HG02884 (cell line): ENCODE results near the gene ALDOC.
"Not testable (repeated sequence)": the region's sequence is repeated elsewhere in the genome, so short reads cannot be mapped to it uniquely, and the experiment has no call there.

Source experiments
- ATAC-seq: cut with Tn5 transposase; IDR thresholded peaks from one replicate; pipeline ENCODE4 v1.9.1; 2021; ENCODE audit warnings: mild to moderate bottlenecking, moderate library complexity; ENCODE audit not compliant: unreplicated experiment

ALDOC gene

DNA sequence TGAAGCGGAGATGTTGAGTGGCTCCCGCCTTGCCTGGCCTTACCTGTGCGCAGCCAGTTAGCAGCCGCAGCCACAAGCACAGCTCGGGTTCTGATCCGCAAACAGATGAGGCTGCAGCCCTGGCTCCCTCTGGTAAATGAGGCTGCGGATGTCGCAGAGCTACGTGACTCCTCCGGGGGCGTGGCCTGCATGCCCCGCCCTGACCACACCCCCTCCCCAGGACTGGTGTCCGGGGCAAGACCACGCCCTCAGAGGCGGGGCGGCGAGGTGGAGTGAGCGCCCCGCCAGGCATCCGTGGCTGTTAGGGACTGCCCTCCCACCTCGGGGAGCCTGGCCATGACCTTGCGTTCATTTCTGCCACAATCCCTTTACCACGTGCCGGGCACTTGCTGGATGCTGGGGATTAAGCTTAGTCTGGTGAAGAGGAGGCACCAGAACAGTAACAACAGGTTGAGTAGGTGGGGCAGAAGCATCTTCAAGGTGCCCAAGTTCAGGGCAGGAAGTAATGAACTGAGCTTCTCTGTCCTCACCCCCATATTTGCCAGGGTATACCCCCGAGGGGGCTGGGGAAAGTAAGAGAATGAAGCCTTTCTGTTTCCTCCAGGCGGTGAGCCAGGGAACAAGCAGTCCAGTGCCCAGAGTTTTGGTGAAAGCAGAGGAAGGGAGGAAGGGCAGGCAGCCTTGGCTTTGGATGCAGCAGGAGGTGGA, at the start of gene ALDOC:
TSS of gene ALDOC (minus strand) at position 138 of the 708 bp plus-strand sequence. CDS start 1,363 bp downstream, outside the sequence.
- ATAC-seq = peak; percentile 91

DNA sequence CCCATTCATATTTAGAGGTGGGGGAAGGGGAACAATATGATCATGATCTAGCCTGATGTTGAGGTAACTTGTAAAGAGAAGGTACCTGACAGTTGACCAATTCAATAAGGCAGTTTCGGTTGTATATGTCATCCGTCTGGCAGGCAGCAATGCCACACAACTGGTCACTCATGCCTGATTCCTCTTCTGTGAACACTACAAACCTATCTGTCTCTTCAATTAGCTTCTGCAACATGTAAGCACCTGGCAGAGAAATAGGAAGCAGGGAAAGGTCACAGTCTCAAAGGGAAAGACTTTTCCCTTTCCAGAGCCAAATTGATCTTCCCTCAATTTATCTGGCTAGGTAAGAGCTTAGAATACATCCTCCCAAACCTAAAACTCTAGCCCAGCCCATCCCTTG, 47.5 kb upstream of the ALDOC start:
- no peak for ATAC-seq

DNA sequence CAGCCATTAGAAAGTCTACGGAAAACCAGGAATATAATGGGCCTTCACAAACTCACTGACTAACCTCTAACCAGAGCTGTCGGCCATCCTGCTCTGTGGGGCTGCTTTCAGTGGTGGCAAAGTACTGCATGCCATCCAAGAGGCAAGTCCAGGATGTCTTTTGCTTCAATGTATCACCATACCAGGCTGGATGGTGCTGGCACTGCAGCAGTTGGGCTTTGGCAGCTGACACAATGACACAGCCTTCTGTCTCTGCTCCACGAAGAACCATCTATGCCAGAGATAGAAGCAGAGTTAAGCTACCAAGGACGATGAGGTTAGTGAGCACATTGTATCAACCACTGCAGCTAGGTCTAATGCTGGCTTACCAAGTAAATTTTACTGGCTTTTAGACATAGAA, 47.0 kb upstream of the ALDOC start:
- no peak for ATAC-seq

DNA sequence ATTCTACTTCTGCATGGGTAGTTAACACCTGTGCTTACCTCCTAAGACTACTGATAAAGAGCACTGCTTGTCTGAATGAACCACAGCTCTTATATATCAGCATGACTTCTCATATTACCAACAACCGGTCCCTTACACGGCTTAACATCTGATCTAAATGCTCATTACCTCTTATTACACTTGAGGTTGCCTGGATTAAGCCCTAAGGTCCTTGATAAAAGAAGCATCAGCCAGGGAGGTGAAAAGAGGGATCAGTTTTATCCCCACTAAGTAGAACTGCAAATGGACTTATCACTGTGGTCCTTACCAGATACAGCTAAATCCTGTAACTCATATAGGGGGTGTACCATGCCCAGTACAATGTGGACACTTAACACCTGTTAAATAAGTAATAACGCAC, 45.5 kb upstream of the ALDOC start:
- no peak for ATAC-seq

DNA sequence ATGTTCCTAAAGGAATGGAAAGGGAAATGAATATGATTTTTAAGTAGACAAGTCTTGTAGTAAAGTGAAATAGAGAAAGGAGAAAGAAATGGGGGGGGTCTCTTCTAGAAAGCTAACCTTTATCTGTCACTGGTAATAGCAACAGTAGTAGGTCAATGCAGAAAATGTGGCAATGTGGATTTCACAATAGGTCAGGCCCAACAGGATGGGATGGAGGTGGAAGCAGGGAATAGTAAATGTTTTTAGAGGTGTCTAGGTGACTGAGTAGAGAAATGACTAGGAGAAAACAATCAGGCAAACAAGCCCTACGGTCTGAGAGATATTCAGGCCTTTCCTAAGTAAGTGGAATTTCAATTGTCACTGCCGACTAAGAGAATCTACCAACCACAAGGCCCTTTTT, 43.3 kb upstream of the ALDOC start:
- ATAC-seq = no peak

DNA sequence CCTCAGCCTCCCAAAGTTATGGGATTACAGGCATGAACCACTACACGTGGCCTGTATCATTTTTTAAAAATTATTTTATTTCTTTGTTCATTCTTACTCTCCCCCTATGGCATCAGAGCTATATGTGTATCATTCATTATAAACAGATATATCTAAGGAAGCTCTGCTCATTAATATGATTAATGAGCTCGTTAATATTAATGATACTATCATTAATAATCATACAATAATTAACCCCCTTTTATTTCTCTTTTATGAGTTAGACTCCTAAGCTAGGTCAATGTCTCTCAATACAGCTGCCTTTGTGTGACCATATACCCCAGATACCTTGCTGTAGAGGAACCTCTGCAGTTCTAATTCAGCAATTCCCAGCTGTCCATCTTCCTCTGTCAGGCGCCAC, 41.8 kb upstream of the ALDOC start:
- no peak for ATAC-seq

DNA sequence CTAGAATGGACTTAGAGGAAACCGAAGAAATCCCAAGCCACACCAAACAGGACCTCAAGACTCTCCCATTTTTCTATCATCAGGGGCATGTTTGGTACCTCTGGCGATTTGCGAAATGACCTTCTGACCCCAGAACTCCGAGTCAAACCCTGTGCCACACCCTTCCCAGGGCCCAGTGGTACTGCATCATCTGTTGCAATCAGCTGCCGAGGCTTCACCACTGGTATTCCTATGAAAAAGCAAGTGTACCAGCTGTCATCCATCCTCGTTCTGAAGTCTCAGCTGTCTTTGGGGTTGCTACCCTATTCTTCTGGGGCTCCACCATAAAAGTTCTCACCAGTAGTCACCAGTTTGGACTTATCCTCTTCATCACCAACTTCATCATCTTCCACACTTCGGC, 39.6 kb upstream of the ALDOC start:
- ATAC-seq = no peak

DNA sequence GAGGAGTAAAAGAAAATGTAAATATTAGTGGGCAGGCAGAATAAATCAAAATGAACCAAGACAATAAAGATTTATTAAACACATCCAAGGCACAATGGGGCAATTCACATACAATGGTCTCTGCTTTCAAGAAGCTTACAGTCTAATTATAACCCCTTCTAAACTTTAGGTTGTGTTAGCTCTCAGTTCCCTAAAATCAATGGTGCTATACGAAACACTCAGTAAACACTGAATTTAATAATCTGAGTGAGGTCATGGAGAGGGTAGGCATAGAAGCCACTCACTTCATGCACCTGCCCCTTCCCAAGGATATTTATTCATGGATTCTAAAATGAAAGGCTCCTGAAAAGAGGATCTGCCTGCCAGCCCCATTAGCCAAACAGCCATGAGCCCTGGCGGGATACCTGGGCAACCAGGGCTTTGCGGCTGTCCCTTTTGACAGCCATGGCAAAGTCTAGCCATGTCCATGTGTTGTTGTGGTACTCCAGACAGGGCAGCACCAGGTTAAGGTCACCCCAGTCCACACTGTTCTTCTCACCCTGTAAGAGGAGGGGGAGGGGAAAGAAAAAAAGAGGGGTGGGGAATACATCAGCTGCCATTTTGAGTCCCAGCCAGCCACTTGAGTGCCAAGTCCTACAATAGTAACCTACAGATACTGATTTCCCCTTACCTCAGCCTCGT, 38.7 kb upstream of the ALDOC start:
- no peak for ATAC-seq

DNA sequence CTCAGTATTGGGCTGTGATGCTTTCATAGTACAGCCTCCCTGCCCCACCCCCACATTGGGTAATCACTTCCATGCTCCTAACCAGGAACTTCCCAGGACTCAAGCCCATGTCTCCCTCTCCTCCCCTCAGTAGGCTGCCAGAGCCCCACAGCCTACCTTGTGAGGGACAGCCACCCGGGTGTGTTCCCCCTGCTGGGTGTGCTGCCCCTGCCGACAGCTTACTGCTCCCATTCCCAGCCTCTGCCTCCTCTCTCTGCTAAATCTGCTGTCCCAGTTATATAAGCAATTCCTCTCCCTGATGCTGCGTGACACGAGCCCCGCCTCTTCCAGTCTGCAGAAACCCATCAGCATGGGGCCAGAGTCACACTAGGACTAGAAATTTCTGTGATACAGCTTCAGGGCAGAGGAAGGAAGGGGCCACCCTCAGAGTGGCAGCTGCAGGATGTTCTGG, 37.3 kb upstream of the ALDOC start, which contains the start of gene RSKR:
TSS of gene RSKR (minus strand) at position 255 of the 451 bp plus-strand sequence. CDS start at position 231, 24 bp downstream.
- ATAC-seq = no peak

DNA sequence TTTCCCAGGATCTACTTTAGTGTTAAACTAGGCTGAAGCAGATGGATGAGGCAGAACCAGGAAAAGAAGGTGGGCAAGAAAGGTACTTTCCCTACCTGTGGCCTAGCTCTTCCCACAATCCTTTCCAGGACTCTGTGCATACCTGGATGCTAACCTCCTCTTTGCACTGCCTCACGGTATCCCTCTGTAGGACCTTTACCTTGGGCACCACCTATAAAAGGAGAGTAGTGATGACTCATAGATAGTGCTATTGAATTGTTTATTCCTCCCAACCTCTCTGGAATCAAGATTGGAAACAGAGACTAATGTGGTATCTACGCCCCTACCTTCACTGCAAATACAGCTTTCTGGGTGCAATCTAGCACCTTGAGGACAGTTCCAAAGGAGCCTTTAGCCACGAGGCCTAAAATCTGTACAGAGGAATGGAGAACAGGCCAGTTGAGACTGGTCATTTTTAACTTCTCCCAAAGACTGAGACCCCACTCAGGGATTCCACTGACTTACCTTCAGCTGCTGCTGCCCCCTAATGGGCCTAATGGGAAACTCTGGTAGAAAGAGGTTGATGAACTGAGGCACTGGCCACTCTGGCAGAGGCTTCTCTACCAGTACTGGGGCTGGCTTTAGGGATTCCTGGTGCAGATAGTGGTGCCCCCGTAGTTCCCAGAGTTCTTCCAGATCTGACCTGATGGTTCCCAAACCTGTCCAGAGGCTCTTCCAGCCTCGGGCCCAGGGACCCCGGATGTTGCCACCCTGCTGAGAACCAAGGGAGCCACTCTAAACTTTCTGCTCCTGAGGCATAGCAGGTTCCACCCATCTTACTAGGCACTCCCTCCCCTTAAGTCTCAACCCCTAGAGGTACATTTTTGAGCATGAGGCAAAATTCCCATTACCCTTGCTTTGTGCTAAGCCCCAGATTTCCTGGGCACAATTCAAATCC, 36.5 kb upstream of the ALDOC start:
- ATAC-seq = no peak

DNA sequence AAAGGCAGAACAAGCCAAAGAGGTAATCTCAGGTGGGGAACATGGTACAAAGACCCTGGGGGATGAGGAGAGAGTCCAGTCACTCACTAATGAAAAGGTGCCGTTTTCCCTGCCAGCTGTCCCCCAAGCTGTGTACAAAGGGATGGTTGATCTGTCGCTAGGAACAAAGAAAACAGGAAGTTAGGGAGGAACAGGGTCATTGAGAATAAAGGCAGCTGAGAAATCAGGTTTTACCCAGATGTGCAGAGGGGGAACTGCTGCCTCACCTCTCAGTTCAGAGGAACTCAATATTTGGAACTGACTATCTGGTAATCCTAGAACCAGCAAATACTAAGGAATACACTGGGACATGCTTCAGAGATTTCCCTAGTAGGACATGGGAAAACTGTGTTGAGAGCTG, 35.8 kb upstream of the ALDOC start:
- no peak for ATAC-seq

DNA sequence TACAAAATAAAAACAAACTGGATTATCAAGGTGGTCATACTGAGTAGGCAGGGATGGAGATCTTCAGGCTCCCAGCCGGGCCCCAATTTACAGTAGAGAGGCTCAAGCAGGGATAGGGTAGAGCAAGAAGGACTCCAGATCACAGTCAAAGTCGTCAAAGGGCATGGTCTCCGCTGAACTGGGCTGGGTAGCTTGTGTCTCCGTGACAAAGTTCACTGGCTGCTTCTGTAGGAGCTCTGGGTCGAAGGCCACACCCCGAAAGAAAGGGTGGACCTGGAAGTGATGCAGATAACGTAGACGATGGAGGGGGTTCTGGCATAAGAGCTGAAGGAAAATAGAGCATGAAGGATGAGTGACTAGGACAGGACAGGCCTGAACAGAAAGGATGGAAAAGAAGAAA, 33.7 kb upstream of the ALDOC start:
- no peak for ATAC-seq

DNA sequence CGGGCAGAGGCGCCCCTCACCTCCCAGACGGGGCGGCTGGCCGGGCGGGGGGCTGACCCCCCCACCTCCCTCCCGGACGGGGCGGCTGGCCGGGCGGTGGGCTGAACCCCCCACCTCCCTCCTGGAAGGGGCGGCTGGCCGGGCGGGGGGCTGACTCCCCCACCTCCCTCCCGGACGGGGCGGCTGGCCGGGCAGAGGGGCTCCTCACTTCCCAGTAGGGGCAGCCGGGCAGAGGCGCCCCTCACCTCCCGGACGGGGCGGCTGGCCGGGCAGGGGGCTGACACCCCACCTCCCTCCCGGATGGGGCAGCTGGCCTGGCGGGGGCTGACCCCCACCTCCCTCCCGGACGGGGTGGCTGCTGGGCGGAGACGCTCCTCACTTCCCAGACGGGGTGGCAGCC, 27.3 kb upstream of the ALDOC start:
- not testable (repeated sequence) for ATAC-seq

DNA sequence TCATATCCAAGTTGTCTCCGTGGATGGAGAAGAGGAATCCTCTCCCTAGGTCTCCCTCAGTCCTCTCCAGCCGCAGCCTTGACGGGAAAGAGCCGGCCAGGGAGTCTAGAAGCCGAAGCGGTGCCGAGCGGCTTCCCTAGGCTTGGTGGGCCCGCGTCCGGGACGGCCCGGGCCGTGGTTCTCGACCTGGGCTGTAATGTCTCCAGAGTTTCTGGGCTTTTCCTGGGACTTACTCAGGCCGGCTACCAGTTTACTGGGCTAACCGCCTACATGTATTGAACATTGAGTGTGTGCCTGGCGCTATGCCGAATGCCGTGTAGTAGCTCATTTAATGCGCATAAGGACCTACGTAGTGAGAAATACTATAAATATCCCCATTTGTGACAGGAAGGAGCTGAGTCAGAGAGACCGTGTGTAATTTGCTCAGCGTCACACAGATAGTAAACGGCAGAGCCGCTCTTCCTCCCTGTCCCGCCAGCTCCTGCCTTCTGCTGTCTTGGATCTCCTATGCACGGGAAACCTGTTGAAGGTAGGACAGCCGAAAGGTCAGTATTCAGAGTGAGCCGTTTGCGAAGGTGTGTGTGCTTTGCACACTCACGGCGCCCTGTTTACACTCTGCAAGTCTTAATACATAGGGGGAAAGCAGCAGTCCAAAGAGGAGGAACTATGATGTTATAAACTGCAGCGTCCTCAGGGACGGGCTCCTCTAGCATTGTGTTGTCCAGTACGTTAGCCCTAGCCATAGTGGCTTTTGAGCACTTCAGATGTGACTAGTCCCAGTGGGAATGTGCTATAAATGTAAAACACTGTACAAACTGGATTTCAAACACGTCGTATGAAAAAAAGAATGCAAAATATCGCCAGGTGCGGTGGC, 22.9 kb upstream of the ALDOC start:
- ATAC-seq = peak; percentile 38

DNA sequence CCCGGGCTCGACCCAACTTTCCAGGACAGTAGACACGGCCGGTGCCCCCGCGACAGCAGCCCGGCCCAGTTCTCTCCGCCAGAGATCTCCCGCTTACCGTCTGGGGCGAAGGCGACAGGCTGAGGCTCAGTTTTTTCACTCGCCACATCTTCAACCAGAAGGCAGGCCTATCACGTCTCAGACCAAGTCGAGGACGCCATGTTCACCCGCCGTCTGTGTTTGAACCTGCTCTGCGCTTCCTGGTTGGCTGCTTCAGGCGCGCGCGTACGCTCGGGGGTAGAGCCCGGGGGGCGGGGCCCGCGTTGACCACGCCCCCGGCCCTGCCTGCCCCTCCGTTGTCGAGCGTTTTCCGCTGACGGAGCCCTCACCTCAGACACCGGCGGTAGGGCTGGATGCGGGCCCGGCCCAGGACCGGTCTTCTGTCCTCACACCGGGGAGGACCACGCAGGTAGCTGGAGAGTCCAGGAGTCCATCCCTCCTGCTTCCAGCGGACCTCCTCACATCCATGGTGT, 22.2 kb upstream of the ALDOC start, which contains the start of gene SPAG5:
TSS of gene SPAG5 (minus strand) at position 227 of the 512 bp plus-strand sequence. CDS start at position 148, 79 bp downstream.
- ATAC-seq = peak; percentile 82

DNA sequence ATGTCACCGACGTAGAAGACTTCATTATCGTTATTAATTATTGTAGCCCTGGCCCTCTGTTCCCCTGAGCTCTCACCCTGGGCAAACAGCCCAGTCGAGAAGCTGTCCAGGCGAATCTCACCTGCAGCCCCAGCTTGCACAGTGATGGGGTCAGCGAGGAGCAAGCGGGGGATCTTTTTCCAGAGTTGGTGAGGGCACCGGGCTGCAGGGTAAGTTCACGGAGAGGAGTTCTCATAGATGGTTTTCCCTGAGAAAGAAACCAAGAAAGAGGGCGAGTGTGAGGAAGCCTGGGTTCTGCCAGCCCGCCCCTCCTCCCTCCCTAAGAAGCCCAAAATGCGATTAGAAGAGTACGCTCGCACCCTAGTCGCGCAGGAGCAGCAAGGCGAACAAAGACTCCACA, 21.7 kb upstream of the ALDOC start:
- no peak for ATAC-seq

DNA sequence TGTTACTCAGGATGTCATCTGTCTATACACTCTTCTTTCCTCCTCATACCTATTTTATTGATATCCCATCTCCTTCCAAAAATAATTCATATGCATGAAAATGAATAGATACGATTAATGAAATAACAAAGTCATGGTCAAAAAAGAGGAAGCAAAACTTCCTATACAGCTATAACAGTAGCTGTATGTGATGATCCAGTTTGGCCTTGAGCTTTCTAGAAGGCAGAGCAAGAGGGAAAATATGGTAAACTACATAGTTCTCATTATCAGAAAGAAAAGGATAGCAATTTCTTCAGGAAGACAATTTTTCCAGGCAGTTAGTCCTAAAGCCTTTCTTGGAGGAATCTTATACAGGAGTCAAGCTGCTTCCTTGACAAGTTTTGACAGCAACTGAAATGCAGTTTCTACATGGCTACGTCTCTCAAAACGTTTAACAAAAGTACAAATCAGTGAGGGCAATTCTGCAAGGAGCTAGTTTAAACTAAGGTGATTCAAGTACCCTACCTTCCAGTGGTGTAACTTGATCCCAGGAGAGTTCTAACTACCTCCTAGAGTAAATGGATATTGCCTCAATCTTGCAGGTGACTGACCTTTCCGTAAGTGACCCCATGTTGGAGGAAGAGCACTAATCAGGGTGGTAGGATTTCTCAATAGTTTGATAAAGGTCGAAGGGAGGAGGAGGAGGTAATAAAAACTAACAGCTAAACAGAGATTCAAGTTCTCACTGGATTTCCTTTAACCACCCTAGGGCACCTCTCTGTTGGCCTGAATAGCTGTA, 21.1 kb upstream of the ALDOC start:
- ATAC-seq = no peak

DNA sequence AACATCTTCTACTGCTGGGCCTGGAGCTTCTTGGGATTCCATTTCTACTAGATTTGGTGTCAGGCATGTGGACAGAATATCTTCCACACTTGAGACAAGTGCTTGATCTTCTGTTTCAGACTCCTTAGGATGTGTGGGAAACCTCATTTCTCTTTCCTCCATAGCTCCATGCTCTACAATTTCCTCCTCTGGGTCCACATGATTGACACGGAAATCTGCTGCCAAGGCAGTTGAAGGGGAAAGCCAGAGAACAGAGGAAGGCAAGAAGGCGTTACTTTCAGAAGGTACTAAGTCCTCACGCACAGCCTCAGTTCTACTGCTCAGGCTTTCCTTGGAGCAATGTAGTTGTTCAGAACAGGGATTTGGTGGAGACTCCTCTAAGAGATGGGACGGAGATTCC, 15.6 kb upstream of the ALDOC start:
- ATAC-seq = no peak

DNA sequence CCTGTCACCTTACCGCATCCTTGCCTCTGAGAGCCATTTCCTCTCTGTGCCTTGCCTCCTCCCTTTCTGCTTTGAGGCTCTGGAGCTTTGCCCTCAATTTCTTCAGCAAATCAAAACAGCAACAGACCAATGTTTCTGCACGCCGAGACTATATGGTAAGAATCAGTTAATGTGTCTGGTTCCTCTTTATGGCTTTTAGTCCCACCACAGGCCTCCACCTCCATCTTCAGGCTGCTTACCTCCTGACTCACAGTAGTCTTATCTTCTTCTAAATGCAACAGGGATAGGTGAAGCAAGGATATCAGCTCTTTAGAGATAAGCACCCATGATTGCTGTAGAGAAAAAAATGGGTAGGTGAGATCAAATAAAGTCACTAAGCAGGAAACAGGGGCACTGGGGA, 9.2 kb upstream of the ALDOC start:
- ATAC-seq = no peak
